Measurements from ENCODE around the gene DERL2. TPM values are rescaled to one million over a fixed set of nuclear protein-coding genes. Genes with fewer than 3 reads are reported as not detected.
"Not testable (repeated sequence)": the region's sequence is repeated elsewhere in the genome, so short reads cannot be mapped to it uniquely, and the experiment has no call there.

Gene DERL2
- polyA plus RNA-seq, 1 donor from 2014 or later = 64.4 TPM

- H3K9ac ChIP-seq (ENCODE audit: low read length) = no peak overlapping the region
- H3K27ac ChIP-seq (ENCODE audit: low read length) = no peak overlapping the region
- no peaks in the 10 kb centered on the region for H3K9me2 ChIP-seq (ENCODE audit: insufficient read depth, low read length)
- no peaks in the 10 kb centered on the region for H4K20me1 ChIP-seq (ENCODE audit: insufficient read depth)
- H3K36me3 ChIP-seq (ENCODE audit: insufficient read depth, low read length) = peaks cover 15% of the 10 kb centered on the region
- no peak overlapping the region for H3K4me3 ChIP-seq (ENCODE audit: low read length)
- no peaks in the 10 kb centered on the region for H3K9me3 ChIP-seq (ENCODE audit: low read length)
- H3K79me2 ChIP-seq (replicated peaks; ENCODE audit: insufficient read depth, low read length) = peaks cover 12% of the 10 kb centered on the region
- no peaks in the 10 kb centered on the region for H3K27me3 ChIP-seq (ENCODE audit: insufficient read depth, low read depth, low read length)
- no peak overlapping the region for H3K4me2 ChIP-seq (ENCODE audit: low read length)
- H3F3A ChIP-seq (ENCODE audit: insufficient read depth, low read length, poor library complexity, severe bottlenecking) = no peaks in the 10 kb centered on the region
- TF ChIP-seq EZH2 (IDR thresholded peaks at IDR 0.05; ENCODE audit: borderline replicate concordance, insufficient read depth, low read length, poor library complexity, severe bottlenecking) (no peak), MXI1 (conservative IDR thresholded peaks at IDR 0.05; ENCODE audit: poor library complexity, severe bottlenecking) (no peak), TAF1 (IDR thresholded peaks at IDR 0.05; ENCODE audit: low read depth) (no peak), EP300 (conservative IDR thresholded peaks at IDR 0.05; ENCODE audit: poor library complexity, severe bottlenecking) (no peak), POLR2AphosphoS5 (IDR thresholded peaks at IDR 0.05) (no peak), CTCF (IDR thresholded peaks at IDR 0.05; ENCODE audit: poor library complexity, severe bottlenecking) (no peak), REST (IDR thresholded peaks at IDR 0.05; ENCODE audit: borderline replicate concordance) (no peak), RAD21 (conservative IDR thresholded peaks at IDR 0.05) (no peak), SMC3 (conservative IDR thresholded peaks at IDR 0.05; ENCODE audit: poor library complexity) (no peak)
- H2AFZ ChIP-seq (ENCODE audit: low read depth, low read length) = no peak overlapping the region
Measured at GRCh38 chr17:5431949-5432556, 53.9 kb downstream of the DERL2 start.

DNA sequence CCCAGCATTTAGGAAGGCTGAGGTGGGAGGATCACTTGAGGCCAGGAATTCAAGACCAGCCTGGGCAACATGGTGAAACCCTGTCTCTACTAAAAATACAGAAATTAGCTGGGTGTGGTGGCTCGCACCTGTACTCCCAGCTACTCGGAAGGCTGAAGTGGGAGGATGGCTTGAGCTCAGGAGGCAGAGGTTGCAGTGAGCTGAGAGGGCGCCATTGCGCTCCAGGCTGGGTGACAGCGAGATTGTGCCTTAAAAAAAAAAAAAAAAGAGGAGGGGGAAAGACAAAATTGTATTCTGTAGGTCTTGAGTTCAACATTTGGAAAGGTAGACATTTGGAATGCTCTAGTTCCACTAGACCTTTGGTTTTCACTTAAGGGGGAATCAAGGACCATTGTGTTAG, 54.7 kb downstream of the DERL2 start:
- not testable (repeated sequence) for H3K9me3 ChIP-seq (ENCODE audit: low read length); H3F3A ChIP-seq (ENCODE audit: insufficient read depth, low read length, poor library complexity, severe bottlenecking); H3K9ac ChIP-seq (ENCODE audit: low read length); H3K4me2 ChIP-seq (ENCODE audit: low read length); H3K4me3 ChIP-seq (ENCODE audit: low read length); H3K9me2 ChIP-seq (ENCODE audit: insufficient read depth, low read length); H3K27ac ChIP-seq (ENCODE audit: low read length); H2AFZ ChIP-seq (ENCODE audit: low read depth, low read length); H4K20me1 ChIP-seq (ENCODE audit: insufficient read depth); H3K27me3 ChIP-seq (ENCODE audit: insufficient read depth, low read depth, low read length); H3K79me2 ChIP-seq (replicated peaks; ENCODE audit: insufficient read depth, low read length)
- peaks cover 15% of the 10 kb centered on the region for H3K36me3 ChIP-seq (ENCODE audit: insufficient read depth, low read length)
